Left renal pelvis (tissue), 4 donors: ENCODE measurements around the gene PSMB8. TPM values are rescaled to one million over a fixed set of nuclear protein-coding genes. Genes with fewer than 3 reads are reported as not detected.

Experiments used
- DNase-seq, 4 donors: peaks; one replicate each; pipeline ENCODE4 v3.0.0-alpha.2; 2013; ENCODE audit warnings: low read depth in 4 of 4, low spot score in 3 of 4
- polyA plus RNA-seq, 4 donors: library from polyadenylated mRNA; unstranded; fragments of 120-200 nt; gene quantifications; one replicate each; pipeline ENCODE4 v1.2.1, GENCODE V29; 2013; ENCODE audit not compliant: insufficient read length in 4 of 4

PSMB8 gene
- polyA plus RNA-seq, 4 donors: 19.4 to 24.4 (median 22.5) TPM

DNA sequence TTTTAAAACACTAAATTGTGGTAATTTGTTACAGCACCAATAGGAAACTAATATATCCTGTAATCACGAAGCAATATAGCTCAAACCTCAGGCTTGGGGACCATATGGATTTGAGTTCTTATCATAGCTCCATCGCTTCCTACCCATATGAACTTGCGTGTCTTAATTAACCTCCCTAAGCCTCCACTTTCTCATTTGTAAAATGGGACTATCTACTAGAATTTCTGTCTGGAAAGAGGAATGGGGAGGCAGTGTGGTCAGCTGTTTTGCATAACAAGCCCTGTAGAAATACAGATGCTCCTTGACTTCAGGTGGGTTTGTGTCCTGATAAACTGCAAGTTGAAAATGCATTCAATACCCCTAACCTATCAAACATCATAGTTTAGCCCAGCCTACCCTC is 44.1 kb downstream of the PSMB8 start:
- DNase-seq: no peak

DNA sequence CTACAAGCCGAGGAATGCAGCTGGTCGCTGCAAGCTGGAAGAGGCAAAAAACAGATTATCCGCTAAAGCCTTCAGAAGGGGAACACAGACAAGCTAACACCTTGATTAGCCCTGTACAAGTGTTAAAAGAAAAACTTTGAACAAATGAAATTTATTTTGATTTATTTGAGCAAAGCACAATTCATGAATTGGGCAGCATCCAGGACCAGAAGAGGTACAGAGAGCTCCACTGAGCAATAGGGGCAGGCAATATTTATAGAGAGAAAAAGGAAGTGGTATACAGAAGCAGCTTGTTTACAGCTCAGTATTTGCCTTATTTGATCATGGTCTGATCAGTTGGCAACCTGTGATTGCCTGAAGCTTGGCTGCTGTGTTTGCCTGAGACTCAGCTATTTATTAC is 44.7 kb downstream of the PSMB8 start:
- DNase-seq: no peak

DNA sequence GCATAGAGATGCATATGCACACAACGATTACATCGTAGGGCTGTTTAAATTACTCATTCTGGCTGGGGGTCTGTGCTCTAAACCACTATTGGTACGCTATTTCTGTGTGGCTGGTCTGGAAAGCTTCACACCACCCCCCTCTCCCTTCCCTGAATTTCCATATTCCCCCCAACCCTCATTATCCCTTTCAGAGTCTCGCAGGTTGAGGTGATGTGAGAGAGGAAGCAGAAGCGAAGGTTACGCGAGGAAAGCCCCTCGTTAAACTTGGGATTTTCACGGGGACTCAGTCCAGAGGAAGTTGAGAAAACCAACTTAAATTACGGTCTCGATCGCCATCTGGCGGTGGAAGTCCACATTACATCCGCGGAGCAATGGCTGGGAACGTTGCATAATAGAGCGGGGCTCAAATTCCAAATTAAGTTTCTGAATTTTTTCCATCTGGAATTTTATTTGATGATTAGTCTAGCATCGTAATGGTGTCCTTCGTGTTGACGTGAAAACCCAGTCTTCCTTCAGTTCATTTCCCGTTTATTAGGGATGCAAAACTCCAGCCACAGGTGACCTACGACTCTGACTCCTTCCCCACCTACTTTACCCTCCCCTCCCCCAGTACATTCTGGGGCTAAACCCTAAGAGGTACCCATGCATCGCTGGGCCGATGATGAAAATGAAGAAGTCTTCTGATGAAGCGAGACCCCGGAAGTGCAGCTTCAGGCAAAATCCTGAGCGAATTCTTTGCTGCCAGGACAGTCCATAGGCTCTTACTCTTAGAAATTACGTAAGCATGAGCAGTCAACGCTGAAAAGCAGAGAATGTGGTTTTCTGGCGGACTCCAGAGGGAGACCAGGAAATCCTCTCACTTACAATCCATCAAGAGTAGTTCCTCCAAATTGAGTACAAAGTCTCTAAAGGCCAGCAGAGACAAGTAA is 46.7 kb downstream of the PSMB8 start:
- DNase-seq: peak; percentile 39 to 66 (median 56)

DNA sequence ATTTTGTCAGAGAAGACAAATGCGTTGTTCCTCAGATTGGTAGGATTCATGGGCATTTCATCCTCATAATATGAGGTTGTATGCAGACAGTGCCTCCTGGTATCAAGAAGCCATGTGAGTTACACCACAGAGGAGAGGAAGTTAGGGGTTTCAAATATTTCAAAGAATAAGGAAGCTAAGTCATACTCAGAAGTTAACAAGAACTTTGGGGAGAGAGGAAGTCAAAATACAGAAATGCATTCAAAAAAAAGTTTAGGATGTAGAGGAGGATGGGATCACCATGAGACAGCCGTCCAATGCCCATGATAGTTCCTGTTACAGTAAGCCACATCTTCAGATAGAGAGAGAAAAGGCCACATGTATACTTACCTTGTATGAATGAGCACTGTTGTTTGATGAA is 49.3 kb downstream of the PSMB8 start:
- no peak for DNase-seq

DNA sequence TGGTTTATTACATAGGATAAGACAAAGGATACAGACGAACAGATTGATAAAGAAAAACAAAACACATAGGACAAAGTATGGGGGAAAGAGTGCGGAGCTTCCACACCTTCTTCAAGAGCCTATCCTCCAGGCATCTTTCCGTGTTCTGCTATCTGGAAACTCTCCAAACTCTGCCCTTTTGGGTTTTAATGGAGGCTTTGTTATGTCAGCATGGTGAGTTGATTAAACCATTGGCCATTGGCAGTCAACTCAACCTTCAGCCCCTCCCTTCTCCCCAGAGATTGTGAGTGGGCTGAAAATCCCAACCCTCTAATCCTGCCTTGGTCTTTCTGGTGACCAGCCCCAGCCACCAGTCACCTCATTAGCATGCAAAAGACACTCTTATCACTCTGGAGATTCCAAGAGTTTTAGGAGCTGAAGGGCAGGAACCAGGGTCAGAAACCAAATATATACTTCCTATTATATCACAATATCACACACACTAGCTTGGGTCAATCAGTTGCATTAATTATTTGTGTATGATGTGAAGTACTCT is 50.9 kb downstream of the PSMB8 start:
- DNase-seq: no peak

Other genes starting within 250 kb of the PSMB8 start
- 1 to 10 TPM; 2.2 to 4.5 (median 3.6) TPM for gene HLA-DQA1, start 206.6 kb downstream of the PSMB8 start, polyA plus RNA-seq
- 10 to 100 TPM in 1 of 4 donors, 1 to 10 TPM in 3; 3.1 to 11.8 (median 6.1) TPM for gene HLA-DQB1, start 177.4 kb downstream of the PSMB8 start, polyA plus RNA-seq
- gene HLA-DQA2, start 102.7 kb downstream of the PSMB8 start, polyA plus RNA-seq: under 1 TPM in 2 of 4 donors, not detected in 2; 0.30 to 0.31 TPM
- gene HLA-DQB2, start 80.5 kb downstream of the PSMB8 start, polyA plus RNA-seq: 1 to 10 TPM in 2 of 4 donors, under 1 TPM in 1, not detected in 1; 0.87 to 1.1 (median 1.0) TPM
- under 1 TPM in 3 of 4 donors, not detected in 1; 0.14 to 0.29 (median 0.27) TPM for gene HLA-DOB, start 27.0 kb downstream of the PSMB8 start, polyA plus RNA-seq
- gene TAP2, start 5.3 kb downstream of the PSMB8 start, polyA plus RNA-seq: 10 to 100 TPM in 2 of 4 donors, 1 to 10 TPM in 2; 9.9 to 13.3 (median 10.6) TPM
- gene TAP1, start 9.7 kb upstream of the PSMB8 start, polyA plus RNA-seq: 10 to 100 TPM in 1 of 4 donors, 1 to 10 TPM in 3; 9.4 to 11.0 (median 9.7) TPM
- gene PSMB9, start 10.1 kb upstream of the PSMB8 start, polyA plus RNA-seq: 1 to 10 TPM; 5.7 to 6.4 (median 6.0) TPM
- gene HLA-DMB, start 97.0 kb upstream of the PSMB8 start, polyA plus RNA-seq: 10 to 100 TPM in 3 of 4 donors, 1 to 10 TPM in 1; 9.1 to 76.6 (median 62.8) TPM
- 10 to 100 TPM in 3 of 4 donors, 1 to 10 TPM in 1; 6.2 to 18.5 (median 15.6) TPM for gene HLA-DMA, start 109.0 kb upstream of the PSMB8 start, polyA plus RNA-seq
- gene BRD2, start 124.5 kb upstream of the PSMB8 start, polyA plus RNA-seq: 100 to 1,000 TPM; 274 to 342 (median 333) TPM
- gene HLA-DOA, start 165.5 kb upstream of the PSMB8 start, polyA plus RNA-seq: 1 to 10 TPM; 4.5 to 5.7 (median 5.0) TPM
- gene HLA-DPA1, start 229.6 kb upstream of the PSMB8 start, polyA plus RNA-seq: 10 to 100 TPM; 17.1 to 20.5 (median 18.3) TPM
- 10 to 100 TPM; 16.7 to 20.4 (median 17.2) TPM for gene HLA-DPB1, start 231.9 kb upstream of the PSMB8 start, polyA plus RNA-seq